Ishikawa (cell line): ENCODE data around the gene RHOC.

ENCODE experiments used
- EP300 ChIP-seq: IDR thresholded peaks from 2 replicates; pipeline ENCODE4 v1.6.1; 2012; ENCODE audit warnings: borderline replicate concordance
- RAD21 ChIP-seq: IDR thresholded peaks from 2 replicates; pipeline ENCODE4 v1.6.1; 2012; ENCODE audit warnings: low read depth
- ZBTB7A ChIP-seq: IDR thresholded peaks from 2 replicates; pipeline ENCODE4 v1.6.1; 2012; ENCODE audit warnings: low read depth
- TF ChIP-seq, protein P1 (sequence below): IDR thresholded peaks from 2 replicates; pipeline ENCODE4 v1.6.1; 2012
- TF ChIP-seq, protein P2 (sequence below): IDR thresholded peaks from 2 replicates; pipeline ENCODE4 v1.6.1; 2012; ENCODE audit warnings: low read depth, mild to moderate bottlenecking

DNA sequence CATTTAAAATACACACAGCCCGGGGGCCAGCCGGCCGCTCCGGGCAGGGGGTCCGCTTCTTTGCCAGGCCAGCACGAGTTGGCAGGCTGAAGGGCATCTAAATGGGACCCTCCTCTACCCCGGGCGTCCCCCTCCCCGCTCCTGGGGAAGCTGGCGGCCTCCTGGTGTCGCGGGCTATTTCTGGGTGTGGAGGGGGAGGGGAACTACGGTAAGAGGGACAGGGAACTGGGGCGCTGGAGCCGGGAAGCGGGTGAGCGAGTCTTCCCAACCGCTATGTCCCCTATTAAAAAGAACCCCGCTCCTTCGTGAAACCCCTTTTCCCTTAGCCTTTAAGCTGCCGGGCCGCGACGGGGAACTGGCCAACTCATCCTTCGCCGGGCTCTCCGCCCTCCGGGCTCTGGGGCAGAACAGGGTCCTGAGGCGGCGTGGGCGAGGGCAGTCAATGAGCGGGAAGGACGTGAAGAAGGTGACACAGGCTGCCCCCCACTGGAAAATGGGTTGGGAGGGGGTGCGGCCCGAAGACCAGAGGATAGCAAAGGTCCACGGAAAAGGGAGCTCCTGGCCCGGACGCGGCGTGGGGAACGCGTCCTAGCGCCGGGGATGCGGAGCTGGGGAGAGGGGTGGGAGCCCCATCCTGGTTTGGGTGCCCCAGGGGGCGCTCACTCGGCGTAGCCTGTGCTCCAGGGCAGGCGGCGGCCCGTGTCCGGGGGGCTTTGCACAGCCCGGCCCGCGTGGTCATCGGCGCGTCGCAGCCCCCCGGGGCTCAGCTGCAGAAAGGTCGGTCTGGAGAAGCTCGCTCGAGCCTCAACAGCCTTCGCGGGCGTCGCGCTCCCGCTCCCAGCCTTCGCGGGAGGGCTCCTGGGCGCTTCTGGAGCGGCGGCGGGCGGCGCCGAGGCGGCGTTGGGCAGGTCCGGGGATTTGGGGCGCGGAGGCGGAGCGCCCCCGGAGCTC is 7.7 kb upstream of the RHOC start:
- TF ChIP-seq ZBTB7A (0 out of 2 replicates have a peak, but pooled peaks have one; percentile 36), RAD21 (no peak), EP300 (no peak)
- TF ChIP-seq, protein P1, sequence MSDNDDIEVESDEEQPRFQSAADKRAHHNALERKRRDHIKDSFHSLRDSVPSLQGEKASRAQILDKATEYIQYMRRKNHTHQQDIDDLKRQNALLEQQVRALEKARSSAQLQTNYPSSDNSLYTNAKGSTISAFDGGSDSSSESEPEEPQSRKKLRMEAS, result peak; percentile 75
- TF ChIP-seq, protein P2, sequence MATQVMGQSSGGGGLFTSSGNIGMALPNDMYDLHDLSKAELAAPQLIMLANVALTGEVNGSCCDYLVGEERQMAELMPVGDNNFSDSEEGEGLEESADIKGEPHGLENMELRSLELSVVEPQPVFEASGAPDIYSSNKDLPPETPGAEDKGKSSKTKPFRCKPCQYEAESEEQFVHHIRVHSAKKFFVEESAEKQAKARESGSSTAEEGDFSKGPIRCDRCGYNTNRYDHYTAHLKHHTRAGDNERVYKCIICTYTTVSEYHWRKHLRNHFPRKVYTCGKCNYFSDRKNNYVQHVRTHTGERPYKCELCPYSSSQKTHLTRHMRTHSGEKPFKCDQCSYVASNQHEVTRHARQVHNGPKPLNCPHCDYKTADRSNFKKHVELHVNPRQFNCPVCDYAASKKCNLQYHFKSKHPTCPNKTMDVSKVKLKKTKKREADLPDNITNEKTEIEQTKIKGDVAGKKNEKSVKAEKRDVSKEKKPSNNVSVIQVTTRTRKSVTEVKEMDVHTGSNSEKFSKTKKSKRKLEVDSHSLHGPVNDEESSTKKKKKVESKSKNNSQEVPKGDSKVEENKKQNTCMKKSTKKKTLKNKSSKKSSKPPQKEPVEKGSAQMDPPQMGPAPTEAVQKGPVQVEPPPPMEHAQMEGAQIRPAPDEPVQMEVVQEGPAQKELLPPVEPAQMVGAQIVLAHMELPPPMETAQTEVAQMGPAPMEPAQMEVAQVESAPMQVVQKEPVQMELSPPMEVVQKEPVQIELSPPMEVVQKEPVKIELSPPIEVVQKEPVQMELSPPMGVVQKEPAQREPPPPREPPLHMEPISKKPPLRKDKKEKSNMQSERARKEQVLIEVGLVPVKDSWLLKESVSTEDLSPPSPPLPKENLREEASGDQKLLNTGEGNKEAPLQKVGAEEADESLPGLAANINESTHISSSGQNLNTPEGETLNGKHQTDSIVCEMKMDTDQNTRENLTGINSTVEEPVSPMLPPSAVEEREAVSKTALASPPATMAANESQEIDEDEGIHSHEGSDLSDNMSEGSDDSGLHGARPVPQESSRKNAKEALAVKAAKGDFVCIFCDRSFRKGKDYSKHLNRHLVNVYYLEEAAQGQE, result no peak
